Femur (tissue), 1 donor: ENCODE data around the gene ACSS1.

Experiments
- DNase-seq: peaks from one replicate; pipeline ENCODE4 v3.0.0-alpha.2; 2017

Gene ACSS1

DNA sequence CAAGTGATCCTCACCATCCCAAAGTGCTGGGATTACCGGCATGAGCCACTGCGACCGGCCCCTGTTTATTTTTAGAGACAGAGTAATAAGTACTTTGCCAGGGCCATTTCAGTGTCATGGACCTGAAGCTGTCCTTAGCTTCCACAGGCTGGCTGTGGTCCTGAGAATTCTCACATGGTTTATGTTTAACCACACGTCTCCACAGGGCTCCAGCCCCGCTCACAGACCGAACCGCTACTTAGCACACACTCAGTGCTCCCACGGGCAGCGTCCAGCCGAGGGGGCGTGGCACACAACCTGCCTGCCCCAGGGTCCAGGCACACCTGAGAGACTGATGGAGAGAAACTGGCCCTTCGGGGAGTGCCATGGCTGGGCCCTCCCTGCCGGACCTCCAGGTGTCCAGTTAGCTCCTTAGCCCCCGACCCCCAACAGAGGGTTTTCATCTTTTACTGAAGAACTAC lies 11.7 kb downstream of the ACSS1 start:
- peak; percentile 43 for DNase-seq

DNA sequence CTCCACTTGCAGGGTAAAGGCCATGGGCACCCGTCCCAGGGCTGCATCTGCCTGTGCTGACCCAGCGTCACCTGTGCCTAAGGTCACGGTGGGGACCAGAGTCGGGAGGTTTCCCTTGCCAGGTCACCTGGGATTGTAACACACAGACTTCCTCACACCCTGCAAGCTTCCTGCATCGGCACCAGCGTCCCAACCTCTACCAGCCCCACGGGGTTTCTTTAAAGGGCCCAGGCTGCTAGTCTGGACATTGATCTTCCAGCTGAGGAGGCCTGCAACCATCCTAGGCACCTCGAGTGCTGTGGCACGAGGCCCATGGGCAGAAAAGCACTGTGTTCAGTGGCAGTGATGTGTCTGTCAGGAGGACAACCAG lies 12.6 kb downstream of the ACSS1 start:
- DNase-seq, result peak; percentile 13

GRCh38 chr20:25044660-25045342 lies 13.1 kb downstream of the ACSS1 start:
- peak; percentile 17 for DNase-seq

DNA sequence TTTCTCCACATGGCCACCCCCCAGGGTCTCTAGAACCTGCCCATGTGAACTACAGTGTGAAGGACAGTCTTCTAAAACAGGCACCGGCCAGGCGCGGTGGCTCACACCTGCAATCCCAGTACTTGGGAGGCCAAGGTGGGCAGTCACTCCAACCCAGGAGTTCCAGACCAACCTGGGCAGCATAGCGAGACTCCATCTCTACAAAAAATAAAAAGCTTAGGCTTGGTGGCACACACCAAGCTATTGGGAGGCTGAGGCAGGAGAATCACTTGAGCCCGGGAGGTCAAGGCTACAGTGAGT lies 13.7 kb downstream of the ACSS1 start:
- no peak for DNase-seq

DNA sequence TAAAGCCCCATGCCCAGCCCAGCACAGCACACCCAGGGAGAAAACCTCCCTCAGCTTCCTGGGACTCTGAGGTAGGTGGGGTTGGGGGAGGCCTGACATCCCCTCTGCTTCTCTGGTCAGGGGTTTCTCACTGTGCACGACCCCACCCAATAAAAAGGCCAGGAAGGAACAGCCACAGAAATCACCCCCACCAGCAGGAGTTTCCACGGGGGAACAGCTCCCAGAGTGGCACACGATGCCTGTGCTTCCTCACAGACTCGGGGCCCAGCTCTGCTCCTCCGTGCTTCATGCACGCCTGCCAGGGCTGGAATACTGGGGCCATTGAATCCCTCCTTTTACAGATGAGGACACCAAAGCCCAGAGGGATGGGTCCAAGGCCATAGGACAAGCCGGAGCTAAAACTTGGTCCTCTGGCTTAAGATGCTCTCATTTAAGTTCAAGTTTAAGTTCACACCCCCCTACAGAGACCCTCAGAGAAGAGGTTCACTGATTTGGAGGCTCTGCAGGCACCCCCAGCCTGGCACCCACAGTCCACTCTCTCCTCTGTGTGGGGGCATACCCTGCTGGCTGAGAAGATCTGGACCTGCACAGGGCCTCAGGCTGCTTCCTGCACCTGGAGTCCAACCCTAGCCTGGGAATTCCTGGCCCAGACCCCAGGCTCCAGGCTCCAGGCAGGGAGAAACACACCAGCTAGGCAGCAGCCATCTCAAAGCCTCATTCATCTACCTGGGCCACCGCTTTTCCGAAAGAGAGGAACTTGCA lies 14.3 kb downstream of the ACSS1 start:
- DNase-seq, result peak; percentile 12

DNA sequence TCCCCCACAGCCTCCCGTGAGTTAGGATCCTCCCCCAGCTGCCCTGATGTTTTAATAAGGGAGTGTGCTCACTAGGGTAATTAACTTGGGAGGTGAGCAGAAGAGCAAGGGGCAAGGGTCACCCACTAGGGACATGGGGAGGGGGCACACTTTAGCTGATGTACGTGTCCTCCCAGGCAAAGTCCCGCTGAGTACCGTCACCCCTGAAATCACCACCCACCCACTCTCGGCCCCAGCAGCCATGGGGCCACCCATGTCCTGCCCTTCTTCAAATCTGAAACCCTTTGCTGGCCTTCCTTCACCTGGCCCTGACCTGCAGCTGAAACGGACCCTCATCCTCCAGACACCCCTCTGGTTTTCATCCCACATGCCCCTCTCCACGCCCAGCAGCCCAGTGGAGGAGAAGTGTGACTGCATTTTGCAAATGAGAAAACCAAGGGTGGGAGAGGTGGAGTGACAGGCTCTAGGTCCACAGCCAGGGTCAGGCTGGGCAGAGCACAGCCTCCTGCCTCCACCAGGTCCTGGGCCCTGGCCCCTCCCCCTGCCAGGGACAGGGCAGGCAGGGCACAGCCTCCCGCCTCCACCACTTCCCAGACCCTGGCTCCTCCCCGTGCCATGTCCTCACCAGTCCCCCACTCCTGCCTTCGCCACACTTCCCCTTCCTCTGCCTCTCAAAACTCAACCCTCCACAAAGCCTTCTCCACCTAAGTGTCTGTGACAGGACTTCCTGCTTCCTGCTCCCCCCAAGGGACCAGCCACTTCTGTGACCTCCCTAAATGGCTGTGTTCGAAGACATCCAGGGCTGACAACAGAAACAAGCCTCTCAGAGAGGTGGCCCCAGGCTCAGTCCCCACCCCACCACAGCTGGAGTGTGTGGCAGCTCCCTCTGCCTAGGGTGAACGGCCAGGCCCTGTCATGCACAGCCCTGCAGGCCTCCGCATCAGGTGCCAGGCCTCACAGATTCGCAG lies 15.1 kb downstream of the ACSS1 start:
- peak; percentile 69 for DNase-seq

DNA sequence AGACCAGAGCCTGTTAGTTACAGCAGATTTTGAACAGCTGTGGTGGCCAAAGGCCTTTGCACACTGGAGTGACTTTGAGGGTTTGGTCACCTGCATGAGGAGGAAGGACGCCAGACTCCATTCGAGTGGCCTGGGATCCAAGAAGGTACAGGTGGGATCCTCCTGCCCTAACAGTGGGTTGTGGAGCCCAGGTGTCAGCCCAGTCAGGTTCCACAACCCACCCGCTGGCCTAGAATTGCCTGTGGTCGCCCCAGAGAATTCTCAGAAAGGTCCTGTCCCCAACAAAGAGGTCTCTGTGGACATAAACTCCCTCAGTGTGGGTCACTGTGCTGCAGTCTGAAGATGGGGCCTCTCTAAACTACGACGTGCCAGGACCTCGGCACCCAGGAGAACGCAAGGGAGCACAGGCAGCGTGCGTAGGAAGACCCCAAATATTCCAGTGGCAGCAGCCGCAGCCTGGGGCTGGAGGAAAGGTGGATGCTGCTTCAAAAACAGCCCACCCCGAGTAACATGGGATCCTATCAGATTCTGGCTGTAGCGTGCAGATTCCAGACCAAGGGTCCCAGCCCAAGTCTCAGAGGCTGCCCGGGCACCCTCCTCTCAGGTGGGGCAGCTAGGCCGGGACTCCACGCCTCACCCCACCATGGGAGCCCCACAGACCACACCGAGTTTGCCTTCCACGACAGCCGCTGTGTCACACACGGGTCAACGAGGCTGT lies 16.0 kb downstream of the ACSS1 start:
- no peak for DNase-seq

DNA sequence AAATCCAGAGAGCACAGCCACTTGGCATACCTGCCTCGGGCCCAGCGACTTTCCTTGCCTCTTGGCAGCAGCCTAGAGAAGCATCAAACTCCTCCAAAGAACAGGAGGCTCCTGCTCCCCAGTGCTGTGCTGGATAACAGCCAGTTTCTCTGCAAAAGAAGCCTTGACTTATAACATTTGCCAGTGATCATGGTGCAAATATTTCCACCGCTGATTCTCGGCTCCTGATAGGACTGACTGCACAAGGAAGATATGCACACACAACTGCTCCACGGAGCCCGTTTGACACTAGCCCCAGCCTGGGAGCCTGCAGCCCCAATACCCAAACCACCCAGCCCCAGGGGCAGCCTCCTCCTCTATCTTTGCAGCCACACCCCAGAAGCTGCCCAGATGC lies 17.5 kb downstream of the ACSS1 start:
- DNase-seq, result peak; percentile 75

- peak; percentile 86 for DNase-seq
Observed at GRCh38 chr20:25039697-25040437, 18.1 kb downstream of the ACSS1 start.

DNA sequence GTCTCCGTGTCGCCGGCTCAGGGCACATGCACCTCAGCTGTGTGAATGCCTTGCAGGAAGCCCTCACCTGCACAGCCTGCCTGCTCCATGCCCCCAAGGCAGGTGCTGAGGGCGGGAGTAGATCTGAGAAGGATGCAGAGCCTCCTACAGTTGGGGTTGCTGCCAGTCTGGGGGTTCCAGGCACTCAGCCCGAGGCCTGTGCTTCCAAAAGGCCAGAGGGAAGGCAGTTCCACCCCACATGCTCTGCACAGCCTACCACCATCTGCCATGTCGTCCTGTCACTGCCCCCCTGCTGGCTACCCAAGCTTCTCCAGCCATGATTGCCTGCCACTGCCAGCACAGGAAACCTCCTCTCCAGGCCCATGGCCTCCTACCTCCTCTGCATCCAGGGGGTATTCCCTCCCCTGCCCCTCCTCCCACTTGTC lies 19.3 kb downstream of the ACSS1 start:
- no peak for DNase-seq

- no peak for DNase-seq
Observed at GRCh38 chr20:25038103-25038410, 19.9 kb downstream of the ACSS1 start.

DNA sequence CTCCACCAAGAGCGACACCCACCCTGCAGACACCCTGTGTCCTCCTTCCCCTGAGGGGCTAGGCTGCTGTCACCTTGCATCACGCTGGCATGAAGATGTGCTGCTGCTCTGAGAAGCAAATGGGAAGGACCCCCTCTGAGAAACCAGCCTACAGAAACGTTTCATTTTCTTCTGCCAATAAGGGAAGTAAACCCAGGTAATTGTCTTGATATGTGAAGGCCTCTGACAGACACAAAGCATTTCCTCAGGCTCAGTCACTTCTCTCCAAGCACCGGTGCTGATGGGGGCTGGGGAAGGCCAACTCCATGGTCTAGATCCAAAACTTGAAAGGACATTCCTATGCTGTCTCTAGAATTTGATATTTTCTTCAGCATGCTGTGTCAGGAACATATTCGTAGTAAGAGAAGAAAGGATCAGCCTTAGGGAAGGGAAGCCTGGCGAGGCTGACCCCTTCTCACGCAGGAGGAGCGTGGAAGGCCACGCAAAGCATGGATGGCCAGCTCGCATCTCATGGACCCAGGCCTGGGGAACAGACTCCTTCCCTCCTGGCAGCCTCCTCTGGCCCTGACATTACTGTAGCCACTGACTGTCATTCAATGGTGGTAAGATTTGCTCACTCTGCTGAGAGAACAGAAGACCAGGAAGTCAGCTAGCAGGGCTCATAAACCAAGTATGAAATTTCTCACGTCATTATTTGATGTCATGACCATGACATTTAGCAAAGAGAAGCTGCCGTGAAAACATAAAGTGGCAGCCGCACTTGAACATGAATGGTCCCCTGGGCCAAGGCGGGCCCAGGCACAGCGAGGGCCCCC lies 20.4 kb downstream of the ACSS1 start:
- DNase-seq, result no peak

DNA sequence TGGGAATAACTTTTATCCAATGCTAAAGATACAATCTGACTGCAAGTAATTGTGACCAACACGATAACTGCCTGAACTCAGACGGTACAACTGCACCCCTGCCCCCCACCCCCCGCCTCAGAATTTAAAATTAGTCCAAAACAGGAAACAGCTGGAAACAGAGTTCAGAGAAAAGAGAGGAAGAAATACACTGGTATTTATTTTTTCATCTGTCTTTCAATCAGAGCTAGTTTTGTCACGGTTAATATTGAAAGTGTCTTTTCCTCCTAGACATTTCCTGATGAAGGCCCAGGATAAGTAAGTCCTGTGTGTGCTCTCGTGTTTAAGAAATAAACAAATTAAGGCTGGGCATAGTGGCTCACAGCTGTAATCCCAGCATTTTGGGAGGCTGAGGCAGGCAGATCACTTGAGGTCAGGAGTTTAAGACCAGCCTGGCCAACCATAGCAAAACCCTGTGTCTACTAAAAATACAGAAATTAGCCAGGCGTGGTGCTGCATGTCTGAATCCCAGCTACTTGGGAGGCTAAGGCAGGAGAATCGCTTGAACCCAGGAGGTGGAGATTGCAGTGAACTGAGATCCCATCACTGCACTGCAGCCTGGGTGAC lies 21.5 kb downstream of the ACSS1 start:
- no peak for DNase-seq

- DNase-seq, result no peak
Observed at GRCh38 chr20:25035921-25036320, 22.0 kb downstream of the ACSS1 start.

GRCh38 chr20:25033924-25034300 lies 24.0 kb downstream of the ACSS1 start:
- DNase-seq, result no peak

DNA sequence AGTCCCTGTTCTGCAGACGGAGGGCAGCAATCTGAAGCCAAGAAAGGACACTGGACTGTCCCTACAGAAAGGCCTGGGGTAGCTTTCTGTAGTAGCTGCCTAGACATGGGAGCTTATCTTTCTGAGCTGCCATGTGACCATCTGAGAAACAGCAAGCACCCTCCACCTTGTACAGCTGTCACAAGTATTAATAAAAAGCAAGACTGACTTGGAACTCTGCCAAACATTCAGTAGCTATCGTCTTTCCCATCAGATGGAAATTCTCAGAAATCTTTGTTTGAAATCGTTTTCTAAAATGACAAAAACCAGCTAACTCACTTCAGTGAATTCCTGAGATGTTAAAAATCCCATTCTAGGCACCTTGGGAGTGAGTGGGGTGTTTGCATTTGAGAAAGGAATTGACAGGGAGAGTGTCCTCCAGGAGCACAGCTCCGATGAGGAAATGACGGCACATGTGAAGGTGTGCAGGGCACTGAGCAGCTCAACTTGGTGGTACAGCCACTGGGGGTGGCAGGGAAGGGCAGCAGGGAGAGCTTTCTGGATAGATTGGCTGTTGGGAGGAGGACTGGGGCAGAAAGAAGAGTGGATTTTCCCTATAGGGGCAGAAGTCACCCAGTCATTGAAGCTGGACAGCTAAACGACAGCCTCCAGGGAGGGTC lies 24.5 kb downstream of the ACSS1 start:
- DNase-seq, result no peak

DNA sequence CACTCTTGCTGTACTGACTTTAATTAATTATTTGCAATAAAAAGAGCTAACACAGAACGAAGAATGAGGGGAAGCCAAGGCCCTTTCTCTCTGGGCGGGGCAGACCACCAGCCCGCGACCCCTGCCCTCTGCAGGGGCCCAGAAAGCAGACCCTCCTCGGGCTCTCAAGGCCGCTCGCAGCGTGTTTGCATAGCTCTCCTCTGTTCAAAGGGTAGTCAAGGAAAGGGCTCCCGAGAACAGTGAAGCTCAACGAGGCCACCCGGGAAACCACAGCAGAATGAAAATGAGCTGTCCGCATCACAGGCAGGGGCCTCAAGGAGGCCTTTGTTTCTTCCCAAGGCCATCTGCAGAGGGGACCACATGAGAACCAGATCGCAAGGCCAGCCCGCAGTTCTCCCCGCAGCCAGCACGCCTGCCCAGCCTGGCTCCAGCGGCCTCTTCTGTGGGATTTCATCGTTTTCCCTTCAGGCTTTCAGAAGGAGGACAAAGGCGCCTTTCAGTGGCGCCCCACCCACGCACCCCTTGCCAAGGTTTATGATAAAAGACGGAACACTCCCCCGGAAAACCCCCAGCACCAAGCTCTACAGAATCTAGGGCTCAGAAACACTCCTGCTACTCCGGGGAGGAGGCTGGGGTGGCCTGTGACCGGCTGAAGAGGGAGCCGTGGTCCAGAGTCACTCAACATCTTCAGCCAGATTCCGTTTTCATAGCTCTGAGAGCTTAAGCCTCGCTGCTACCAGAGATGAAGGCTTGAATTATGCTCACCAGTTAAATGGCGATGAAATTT lies 25.3 kb downstream of the ACSS1 start:
- peak; percentile 64 for DNase-seq

DNA sequence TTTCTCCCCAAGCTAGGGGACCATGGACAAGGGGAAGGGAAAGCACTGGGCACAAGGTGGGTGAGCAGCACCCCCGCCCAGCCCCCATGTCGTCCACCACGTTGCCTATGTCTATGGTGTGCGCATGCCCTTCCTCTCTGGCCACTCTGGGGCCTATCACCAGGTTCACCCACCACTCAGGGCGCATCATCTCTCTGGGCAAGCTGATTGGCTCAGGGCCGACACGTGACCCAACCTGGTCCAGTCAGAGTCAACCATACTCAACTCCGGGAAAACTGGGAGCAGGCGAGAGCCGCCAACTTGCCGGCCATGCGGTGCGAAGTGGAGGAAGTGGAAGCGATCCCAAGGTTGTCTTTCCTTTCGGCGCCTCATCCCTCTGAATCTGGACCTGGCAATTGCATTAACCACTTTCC lies 25.9 kb downstream of the ACSS1 start:
- no peak for DNase-seq

DNA sequence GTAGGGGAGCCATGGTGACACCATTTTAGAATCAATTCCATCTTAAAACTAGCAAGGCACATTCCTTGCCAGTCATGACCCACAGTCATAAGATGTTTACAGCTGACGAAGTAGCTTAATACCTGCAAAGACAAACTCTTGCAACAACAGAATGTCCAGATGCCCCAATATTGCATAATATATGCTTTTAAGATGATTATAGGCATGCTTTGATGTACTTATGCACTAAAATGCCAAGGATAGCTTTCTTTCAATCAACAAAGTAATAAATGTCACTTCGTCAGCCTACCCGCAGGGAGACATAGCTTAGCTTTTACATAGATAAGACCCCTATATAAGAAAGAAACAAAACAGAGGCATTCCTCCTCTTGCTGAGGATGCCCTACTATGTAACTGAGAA lies 26.7 kb downstream of the ACSS1 start:
- DNase-seq, result no peak
